K562 (cell line): Measurements from ENCODE around the gene CLCN6. TPM values are rescaled to one million over a fixed set of nuclear protein-coding genes. Genes with fewer than 3 reads are reported as not detected.

Source experiments
- ATAC-seq: fragments of 200-7000 bp; cut with Tn5 transposase; 3 replicates; pipeline ENCODE4 v1.9.1; 2020; ENCODE audit warnings: moderate library complexity
- BruUV-seq: library from RNA; stranded (reverse); fragments of 400-500 nt; replicated peaks from 2 replicates; lab custom pipeline; 2021; lab: Mats Ljungman, UMichigan
- CTCF ChIA-PET: fragments of 300-600 bp; formaldehyde crosslinking; extraction: SDS; loops from one replicate; lab custom pipeline; 2021; ENCODE audit warnings: low intra/inter-chr PET ratio; lab: Yijun Ruan, JAX
- POLR2A ChIA-PET: fragments of 300-600, 350-650 bp; sonication (Branson Sonifier 250); formaldehyde crosslinking; extraction: SDS; loops from one replicate; lab custom pipeline; 2021; ENCODE audit warnings: antibody characterized with exemption, inconsistent platforms; lab: Yijun Ruan, JAX
- DNase-seq, 4 experiments: peaks; one replicate each; pipeline versions ENCODE4 v3.0.0 to v3.0.0-alpha.2; 2011 to 2018; ENCODE audit warnings: low spot score in 3 of 4, mixed read lengths in 3 of 4; ENCODE audit errors: extremely low read depth in 1 of 4
- FAIRE-seq: peaks from 2 replicates; lab custom pipeline; 2011; peaks lifted over from hg19 to GRCh38; lab: Jason Lieb, UNC
- H2AFZ ChIP-seq: 2 replicates; pipeline ENCODE4 v1.6.0; 2011; ENCODE audit warnings: low read depth, low read length, control low read depth, inconsistent platforms
- H3K27ac ChIP-seq: fragments of 200-600 bp; 3 replicates; pipeline ENCODE4 v1.8.0; 2011; ENCODE audit warnings: low read depth, mild to moderate bottlenecking, control low read depth, inconsistent platforms, low read length, moderate library complexity, mixed read lengths; ENCODE audit errors: extremely low read depth
- H3K27me3 ChIP-seq, 2 experiments: fragments of 300-600 bp in 1 of 2; 2 replicates in 1 of 2; 3 replicates in 1 of 2; pipeline versions ENCODE4 v1.6.0 to v1.8.0; 2011; ENCODE audit warnings: inconsistent platforms in 2 of 2, low read length in 2 of 2, mild to moderate bottlenecking in 1 of 2, mixed read lengths in 1 of 2, moderate library complexity in 1 of 2; ENCODE audit not compliant: control insufficient read depth in 2 of 2, insufficient read depth in 2 of 2
- H3K36me3 ChIP-seq: fragments of 300-600 bp; 3 replicates; pipeline ENCODE4 v1.8.0; 2011; ENCODE audit warnings: mild to moderate bottlenecking, low read length, inconsistent platforms; ENCODE audit not compliant: control insufficient read depth, insufficient read depth
- H3K4me1 ChIP-seq, 2 experiments: fragments of 200-600 bp in 1 of 2; replicated peaks in 1 of 2; 2 replicates in 1 of 2; 3 replicates in 1 of 2; pipeline versions ENCODE4 v1.5.1 to v1.8.0; 2011; ENCODE audit warnings: inconsistent platforms in 2 of 2, low read length in 2 of 2, mild to moderate bottlenecking in 1 of 2, mixed read lengths in 1 of 2, moderate library complexity in 1 of 2; ENCODE audit not compliant: control insufficient read depth in 2 of 2, insufficient read depth in 2 of 2
- H3K4me2 ChIP-seq: 2 replicates; pipeline ENCODE4 v1.6.1; 2011; ENCODE audit warnings: low read length, control low read depth, inconsistent platforms, mixed read lengths; ENCODE audit not compliant: insufficient read depth
- H3K4me3 ChIP-seq: fragments of 200-600 bp; sonication (generic), shearing (Covaris generic); 2 replicates; pipeline ENCODE4 v1.5.1; 2016; ENCODE audit warnings: control low read depth, inconsistent platforms
- H3K79me2 ChIP-seq: fragments of 200-600 bp; 3 replicates; pipeline ENCODE4 v1.8.0; 2011; ENCODE audit warnings: low read length, inconsistent platforms; ENCODE audit not compliant: control insufficient read depth, insufficient read depth
- H3K9ac ChIP-seq, 2 experiments: 2 replicates each; pipeline versions ENCODE4 v1.6.0 to v1.6.1; 2011; ENCODE audit warnings: low read depth in 2 of 2, low read length in 2 of 2, control low read depth in 1 of 2, inconsistent platforms in 1 of 2, mild to moderate bottlenecking in 1 of 2, mixed read lengths in 1 of 2; ENCODE audit not compliant: insufficient read depth in 1 of 2
- H3K9me1 ChIP-seq: one replicate; pipeline ENCODE4 v1.6.0; 2011; ENCODE audit warnings: inconsistent platforms, mild to moderate bottlenecking, low read length, moderate library complexity; ENCODE audit not compliant: control insufficient read depth, insufficient read depth
- H3K9me3 ChIP-seq: replicated peaks from 2 replicates; pipeline ENCODE4 v1.5.1; 2011; ENCODE audit warnings: low read depth, low read length, inconsistent platforms; ENCODE audit not compliant: control insufficient read depth, insufficient read depth
- H4K20me1 ChIP-seq: replicated peaks from 2 replicates; pipeline ENCODE4 v1.6.1; 2011; ENCODE audit warnings: low read length, inconsistent platforms, mixed read lengths; ENCODE audit not compliant: control insufficient read depth, insufficient read depth
- BRCA1 ChIP-seq, 2 experiments: fragments of 450-650 bp in 1 of 2; sonication (generic) in 1 of 2; formaldehyde crosslinking in 1 of 2; IDR thresholded peaks; 2 replicates each; pipeline versions ENCODE4 v1.5.0 to v1.6.1; 2017 to 2020; ENCODE audit warnings: mild to moderate bottlenecking in 1 of 2, missing genetic modification reagents in 1 of 2
- EWSR1 ChIP-seq: fragments of 450-650 bp; IDR thresholded peaks from 2 replicates; pipeline ENCODE4 v1.6.1; 2018; ENCODE audit warnings: borderline replicate concordance, mild to moderate bottlenecking, low read depth, moderate library complexity; ENCODE audit not compliant: partially characterized antibody
- LARP7 ChIP-seq: fragments of 450-650 bp; IDR thresholded peaks from 2 replicates; pipeline ENCODE4 v1.6.1; 2016
- MAFG ChIP-seq: fragments of 450-650 bp; conservative IDR thresholded peaks from 2 replicates; pipeline ENCODE4 v1.6.1; 2016; ENCODE audit warnings: missing genetic modification characterization, missing compliant biosample characterization
- MBD1 ChIP-seq: fragments of 250-450 bp; sonication (Bioruptor Pico); IDR thresholded peaks from 2 replicates; pipeline ENCODE4 v1.8.0; 2022; ENCODE audit warnings: inconsistent platforms
- PHF21A ChIP-seq: fragments of 450-650 bp; IDR thresholded peaks from 2 replicates; pipeline ENCODE4 v1.6.1; 2017; ENCODE audit warnings: low read depth, borderline replicate concordance
- PML ChIP-seq: IDR thresholded peaks from 2 replicates; pipeline ENCODE4 v1.6.1; 2012; ENCODE audit warnings: low read length, inconsistent platforms
- SMC3 ChIP-seq: conservative IDR thresholded peaks from 2 replicates; pipeline ENCODE4 v1.6.1; 2011; ENCODE audit warnings: low read depth, low read length, improper control_type of control experiment; ENCODE audit not compliant: insufficient read depth
- SREBF1 ChIP-seq: fragments of 150-350 bp; IDR thresholded peaks from 2 replicates; pipeline ENCODE4 v1.6.1; 2014; ENCODE audit warnings: antibody characterized with exemption, low read depth, low read length, borderline replicate concordance
- STAT5A ChIP-seq: IDR thresholded peaks from 2 replicates; pipeline ENCODE4 v1.6.1; 2012; ENCODE audit warnings: low read length, inconsistent platforms, borderline replicate concordance
- SUPT5H ChIP-seq: fragments of 450-650 bp; IDR thresholded peaks from 2 replicates; pipeline ENCODE4 v1.6.1; 2016
- TEAD4 ChIP-seq, 2 experiments: sonication (generic) in 1 of 2; formaldehyde crosslinking in 1 of 2; IDR thresholded peaks; 2 replicates each; pipeline versions ENCODE4 v1.6.1 to v1.8.0; 2012 to 2022; ENCODE audit warnings: borderline replicate concordance in 1 of 2, inconsistent platforms in 1 of 2, low read length in 1 of 2, mild to moderate bottlenecking in 1 of 2, missing genetic modification reagents in 1 of 2
- ZBED1 ChIP-seq: IDR thresholded peaks from 2 replicates; pipeline ENCODE4 v1.6.1; 2014
- ZBTB17 ChIP-seq: fragments of 450-650 bp; formaldehyde crosslinking; IDR thresholded peaks from 2 replicates; pipeline ENCODE4 v1.4.0; 2020; ENCODE audit warnings: mild to moderate bottlenecking
- ZNF124 ChIP-seq: sonication (generic); formaldehyde crosslinking; IDR thresholded peaks from 2 replicates; pipeline ENCODE4 v1.8.1; 2022; ENCODE audit warnings: missing genetic modification reagents
- ZNF354B ChIP-seq: fragments of 250-450 bp; sonication (Bioruptor Pico); IDR thresholded peaks from 2 replicates; pipeline ENCODE4 v1.4.0; 2020
- ZNF583 ChIP-seq: fragments of 250-450 bp; sonication (Bioruptor Pico); IDR thresholded peaks from 2 replicates; pipeline ENCODE4 v1.4.0; 2020
- WGBS: fragments of 100-300 bp; shearing (Covaris generic); methylation state at CpG from one replicate; pipeline ENCODE4 v1.1.6; 2016; ENCODE audit warnings: low coverage, mixed read lengths; ENCODE audit not compliant: insufficient coverage; ENCODE audit errors: missing lambda C conversion rate; 5-methylcytosine and 5-hydroxymethylcytosine counted together
- in situ Hi-C: fragments of 300-500 bp; cut with MboI; formaldehyde crosslinking; loops from 4 replicates; pipeline ENCODE4 v1.15.0; 2018; ENCODE audit warnings: inconsistent platforms, mixed read lengths
- intact Hi-C: fragments of 100-400 bp; cut with micrococcal nuclease; formaldehyde crosslinking; loops from 2 replicates; pipeline ENCODE4 v1.14.2; 2022
- polyA plus RNA-seq, 8 experiments: library from polyadenylated mRNA; depleted of rRNA in 4 of 8; stranded (reverse) in 5 of 8; unstranded in 3 of 8; fragments of >200 nt; fragmentation: Nextera tagmentation in 2 of 8; fragmentation: Illumina TruSeq in 1 of 8; extraction: Ambion mirVana in 2 of 8; extraction: Trizol in 1 of 8; gene quantifications; 2 replicates each; pipeline versions ENCODE4 v1.2.1 to v1.2.3, GENCODE V29; 2011 to 2014; ENCODE audit warnings: inconsistent platforms in 1 of 8, missing spikeins in 1 of 8
- total RNA-seq, 7 experiments: library from RNA; depleted of rRNA in 6 of 7; stranded (reverse); fragments of >200 nt in 6 of 7; fragmentation: Illumina TruSeq in 2 of 7; extraction: Trizol in 2 of 7; gene quantifications; 2 replicates each; pipeline versions ENCODE4 v1.2.1 to v1.2.3, GENCODE V29; 2011 to 2021; ENCODE audit warnings: low replicate concordance in 1 of 7
- TF ChIP-seq, protein P1 (sequence below), 2 experiments: fragments of 450-650 bp; IDR thresholded peaks; 2 replicates each; pipeline ENCODE4 v1.6.1; 2016

Gene CLCN6
- total and polyA plus RNA-seq, 9 of the 15 experiments (the other 6 are each of a cell fraction or from before 2014, with no cell fraction given), result 2.0 to 21.8 (median 13.6) TPM

DNA sequence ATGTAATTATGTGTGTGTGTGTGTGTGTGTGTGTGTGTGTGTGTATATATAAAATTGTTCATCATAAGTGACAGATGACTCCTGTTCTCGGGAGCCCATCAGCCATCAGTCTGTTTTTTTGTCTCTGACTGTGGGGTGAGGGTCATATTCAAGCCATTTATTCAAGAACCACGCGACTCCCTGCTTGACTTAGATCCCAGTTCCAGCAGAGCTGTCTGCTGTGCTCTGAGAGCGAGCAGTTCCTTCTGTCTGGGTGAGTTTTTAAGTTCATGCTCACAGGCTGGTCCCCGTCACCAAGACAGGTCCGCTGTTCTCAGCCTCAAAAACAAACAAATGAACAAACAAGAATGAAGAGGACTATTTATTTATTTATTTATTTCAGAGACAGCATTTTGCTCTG is 71.1 kb downstream of the CLCN6 start:
- Histone ChIP-seq H3K4me1 (peaks cover 36 to 64% of the 10 kb centered on the region in 2 experiments), H2AFZ (no peak overlapping the region), H3K79me2 (no peaks in the 10 kb centered on the region), H3K4me2 (no peak overlapping the region), H3K9ac (no peak overlapping the region), H3K9me3 (peaks cover 3% of the 10 kb centered on the region; the same call in 1 of the 2 replicates), H3K4me3 (no peak overlapping the region), H3K36me3 (no peaks in the 10 kb centered on the region), H3K27ac (no peak overlapping the region), H4K20me1 (no peaks in the 10 kb centered on the region), H3K27me3 (no peaks in the 10 kb centered on the region), H3K9me1 (no peaks in the 10 kb centered on the region)
- in situ Hi-C loops (no loop called here), intact Hi-C loops (no loop called here)
- FAIRE-seq, result no peak
- TF ChIP-seq PML, result no peak
- TF ChIP-seq BRCA1 (IDR thresholded peaks at IDR 0.05), result no peak
- TF ChIP-seq BRCA1 (CRISPR knock-in tag; IDR thresholded peaks at IDR 0.05), result no peak
- no peak for TF ChIP-seq MAFG
- no peak for TF ChIP-seq ZNF354B (CRISPR knock-in tag)
- no peak for TF ChIP-seq TEAD4 (IDR thresholded peaks at IDR 0.05; ENCODE audit: low read length)
- TF ChIP-seq TEAD4 (CRISPR knock-in tag; IDR thresholded peaks at IDR 0.05; ENCODE audit: borderline replicate concordance), result no peak
- TF ChIP-seq ZNF124 (CRISPR knock-in tag), result no peak
- TF ChIP-seq STAT5A, result no peak
- TF ChIP-seq ZNF583 (CRISPR knock-in tag), result no peak
- TF ChIP-seq ZBED1, result no peak
- no peak for TF ChIP-seq PHF21A
- no peak for TF ChIP-seq MBD1 (CRISPR knock-in tag)
- no peak for TF ChIP-seq EWSR1
- no peak for TF ChIP-seq ZBTB17
- no peak for TF ChIP-seq SUPT5H
- TF ChIP-seq, protein P1, sequence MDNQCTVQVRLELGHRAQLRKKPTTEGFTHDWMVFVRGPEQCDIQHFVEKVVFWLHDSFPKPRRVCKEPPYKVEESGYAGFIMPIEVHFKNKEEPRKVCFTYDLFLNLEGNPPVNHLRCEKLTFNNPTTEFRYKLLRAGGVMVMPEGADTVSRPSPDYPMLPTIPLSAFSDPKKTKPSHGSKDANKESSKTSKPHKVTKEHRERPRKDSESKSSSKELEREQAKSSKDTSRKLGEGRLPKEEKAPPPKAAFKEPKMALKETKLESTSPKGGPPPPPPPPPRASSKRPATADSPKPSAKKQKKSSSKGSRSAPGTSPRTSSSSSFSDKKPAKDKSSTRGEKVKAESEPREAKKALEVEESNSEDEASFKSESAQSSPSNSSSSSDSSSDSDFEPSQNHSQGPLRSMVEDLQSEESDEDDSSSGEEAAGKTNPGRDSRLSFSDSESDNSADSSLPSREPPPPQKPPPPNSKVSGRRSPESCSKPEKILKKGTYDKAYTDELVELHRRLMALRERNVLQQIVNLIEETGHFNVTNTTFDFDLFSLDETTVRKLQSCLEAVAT (IDR thresholded peaks at IDR 0.05), result no peak
- no peak for TF ChIP-seq LARP7
- no peak for TF ChIP-seq SMC3
- no peak for TF ChIP-seq SREBF1
- POLR2A ChIA-PET, result interaction anchor here (1.2 to 6.7 kb wide), 4 partner anchors 27 to 90 kb away, joined by 4 to 159 read pairs (median 20); no protein-coding TSS in a partner anchor
- no peak for ATAC-seq
- DNase-seq, result no peak
- BruUV-seq, result no TSS peak
- WGBS, result 45% methylated on average over 6 of the region's 6 CpGs
- CTCF ChIA-PET, result no interaction called here
